ENCODE measurements around the gene POLR2I.

POLR2I gene

DNA sequence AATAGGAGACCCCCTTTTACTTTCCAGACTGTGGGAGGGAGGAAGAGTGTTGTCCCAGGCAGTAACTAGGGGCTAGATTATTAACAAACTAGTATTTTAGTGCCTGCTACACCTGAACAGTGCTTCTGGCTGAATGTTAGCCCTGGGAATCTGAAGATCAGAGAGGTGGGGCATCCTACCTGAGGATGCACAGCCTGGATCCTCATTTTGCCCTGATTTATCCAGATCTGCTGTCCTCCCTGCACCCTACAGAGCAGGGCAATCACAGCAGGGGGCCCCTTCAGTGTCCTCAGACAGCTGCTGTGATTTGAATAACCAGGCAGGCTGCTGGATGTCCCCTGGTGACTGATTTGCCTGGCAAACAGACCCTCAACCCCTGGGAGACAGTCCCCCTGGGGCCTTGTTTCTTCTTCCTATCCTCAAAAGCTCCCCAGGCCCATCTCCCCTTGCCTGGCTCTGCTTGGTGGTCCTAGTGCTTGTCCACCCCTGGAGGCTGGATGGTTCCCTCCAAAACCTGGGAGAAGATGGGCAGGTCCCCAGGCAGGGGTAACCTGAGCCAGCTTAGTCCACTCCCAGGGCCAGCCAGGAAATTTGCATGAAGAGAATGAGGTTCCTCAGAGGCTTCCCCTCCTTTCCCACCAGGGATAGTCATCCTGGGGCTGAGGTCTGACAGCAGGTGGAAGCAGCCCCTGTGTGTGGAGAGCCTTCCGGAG lies 4.0 kb downstream of the POLR2I start, which contains the start of gene OVOL3:
TSS of gene OVOL3 (plus strand) at position 657 of the 713 bp plus-strand sequence. CDS start 60 bp downstream, outside the sequence.
- Histone ChIP-seq H3K4me1 (ENCODE audit: control insufficient read depth, insufficient read depth, low read length) (peaks cover 9% of the 10 kb centered on the region), H3K36me3 (ENCODE audit: control insufficient read depth, insufficient read depth, low read length, severe bottlenecking) (peaks cover 9% of the 10 kb centered on the region), H3K9me3 (ENCODE audit: control insufficient read depth, low read length) (no peaks in the 10 kb centered on the region), H3K9ac (ENCODE audit: low read length) (no peak within 1 kb of the TSS), H3K4me3 (ENCODE audit: low read length) (no peak within 1 kb of the TSS), H3K27me3 (replicated peaks; ENCODE audit: control insufficient read depth, insufficient read depth, low read length) (no peaks in the 10 kb centered on the region)
- no peak for DNase-seq (ENCODE audit: low read depth)

DNA sequence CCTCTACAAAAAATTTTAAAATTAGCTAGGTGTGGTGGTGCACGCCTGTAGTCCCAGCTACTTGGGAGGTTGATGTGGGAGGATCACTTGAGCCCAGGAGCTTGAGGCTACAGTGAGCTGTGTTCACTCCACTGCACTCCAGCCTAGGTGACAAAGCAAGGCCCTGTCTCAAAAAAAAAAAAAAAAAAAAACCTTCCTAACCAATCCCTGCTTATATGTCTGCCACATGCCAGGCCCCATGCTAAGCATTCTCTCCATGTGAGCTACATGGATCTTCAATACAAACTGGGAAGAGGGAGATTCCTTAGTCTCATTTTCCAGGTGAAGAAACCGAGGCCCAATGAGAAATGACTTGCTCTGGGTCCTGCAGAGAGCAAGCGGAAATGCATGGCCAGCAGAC lies 6.0 kb downstream of the POLR2I start:
- Histone ChIP-seq H3K36me3 (ENCODE audit: control insufficient read depth, insufficient read depth, low read length, severe bottlenecking) (peaks cover 9% of the 10 kb centered on the region), H3K4me1 (ENCODE audit: control insufficient read depth, insufficient read depth, low read length) (peaks cover 3% of the 10 kb centered on the region), H3K4me3 (ENCODE audit: low read length) (no peak overlapping the region), H3K27me3 (replicated peaks; ENCODE audit: control insufficient read depth, insufficient read depth, low read length) (no peaks in the 10 kb centered on the region), H3K9me3 (ENCODE audit: control insufficient read depth, low read length) (no peaks in the 10 kb centered on the region), H3K9ac (ENCODE audit: low read length) (no peak overlapping the region)
- no peak for DNase-seq (ENCODE audit: low read depth)

DNA sequence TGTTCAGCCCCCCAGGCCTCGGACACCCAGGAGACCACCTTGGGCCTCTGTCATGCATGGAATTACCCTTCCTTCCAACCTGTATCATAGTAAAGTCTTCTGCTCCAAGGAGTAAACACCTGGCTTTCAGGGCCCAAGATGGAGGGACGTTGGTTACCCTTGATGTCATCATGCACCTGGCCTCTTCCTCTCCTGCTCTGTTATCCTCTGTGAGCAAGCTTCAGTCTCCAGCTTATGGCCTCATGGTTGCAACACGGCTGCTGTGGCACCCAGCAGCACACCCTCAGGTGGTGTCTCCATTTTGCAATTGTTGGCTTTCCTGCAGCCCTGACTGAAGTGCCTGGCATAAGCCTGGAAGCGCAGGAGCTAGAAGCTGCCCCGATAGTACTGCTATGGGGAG lies 7.7 kb downstream of the POLR2I start:
- Histone ChIP-seq H3K9ac (ENCODE audit: low read length) (no peak overlapping the region), H3K27me3 (replicated peaks; ENCODE audit: control insufficient read depth, insufficient read depth, low read length) (no peaks in the 10 kb centered on the region), H3K36me3 (ENCODE audit: control insufficient read depth, insufficient read depth, low read length, severe bottlenecking) (no peaks in the 10 kb centered on the region), H3K9me3 (ENCODE audit: control insufficient read depth, low read length) (no peaks in the 10 kb centered on the region), H3K4me1 (ENCODE audit: control insufficient read depth, insufficient read depth, low read length) (no peaks in the 10 kb centered on the region), H3K4me3 (ENCODE audit: low read length) (no peak overlapping the region)
- no peak for DNase-seq (ENCODE audit: low read depth)

DNA sequence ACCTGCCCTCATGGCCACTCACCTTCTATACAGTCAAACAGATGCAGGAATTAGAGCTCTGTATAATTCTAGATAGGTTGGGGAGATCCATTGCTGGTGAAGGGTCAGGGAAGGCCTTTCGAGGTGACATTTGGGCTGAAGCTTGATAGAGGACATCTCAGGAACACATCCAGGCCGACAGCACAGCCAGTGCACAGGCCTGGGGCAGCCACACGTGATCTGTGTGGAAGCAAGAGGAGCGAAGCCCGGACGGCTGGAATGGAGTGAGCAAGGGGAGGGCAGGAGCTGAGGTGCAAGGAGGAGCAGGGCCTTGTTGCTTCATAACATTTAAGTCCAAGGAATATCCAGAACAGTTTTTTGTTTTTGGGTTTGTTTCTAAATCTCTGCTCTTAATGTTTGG lies 8.2 kb downstream of the POLR2I start:
- Histone ChIP-seq H3K4me3 (ENCODE audit: low read length) (no peak overlapping the region), H3K9ac (ENCODE audit: low read length) (no peak overlapping the region), H3K27me3 (replicated peaks; ENCODE audit: control insufficient read depth, insufficient read depth, low read length) (no peaks in the 10 kb centered on the region), H3K9me3 (ENCODE audit: control insufficient read depth, low read length) (no peaks in the 10 kb centered on the region), H3K36me3 (ENCODE audit: control insufficient read depth, insufficient read depth, low read length, severe bottlenecking) (no peaks in the 10 kb centered on the region), H3K4me1 (ENCODE audit: control insufficient read depth, insufficient read depth, low read length) (no peaks in the 10 kb centered on the region)
- DNase-seq (ENCODE audit: low read depth): no peak

DNA sequence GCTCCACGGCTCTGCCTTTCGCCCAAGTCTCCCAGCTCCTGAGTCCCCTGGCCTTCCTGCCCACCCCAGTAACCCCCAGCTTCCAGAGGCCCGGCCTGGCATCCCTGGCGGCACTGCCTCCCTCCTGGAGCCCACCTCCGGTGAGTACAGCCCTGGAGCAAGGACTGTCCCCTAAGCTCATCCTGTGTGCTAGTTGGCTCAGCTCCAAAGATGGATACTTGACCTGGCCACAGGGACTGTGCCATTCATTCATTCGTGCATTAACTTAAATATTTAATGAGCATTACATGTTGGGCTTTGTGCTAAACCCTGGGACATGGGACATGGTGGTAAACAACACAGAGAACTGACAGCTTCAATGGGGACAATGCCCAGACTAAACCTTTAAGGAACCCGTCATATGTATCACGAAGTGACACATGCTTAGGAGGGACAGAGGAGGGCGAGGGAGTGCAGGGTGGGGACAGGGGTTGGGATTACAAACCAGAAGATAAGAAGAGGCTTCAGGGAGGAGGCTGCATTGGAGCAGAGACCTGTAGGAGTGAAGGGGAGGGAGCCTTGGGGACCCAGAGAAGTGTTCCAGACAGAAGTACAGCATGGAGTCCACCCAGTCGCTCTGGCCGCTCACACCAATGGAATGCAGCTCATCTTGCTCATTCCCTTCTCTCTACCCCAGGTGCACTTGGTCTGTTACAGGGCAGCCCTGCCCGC lies 10.7 kb downstream of the POLR2I start:
- H3K9ac ChIP-seq (ENCODE audit: low read length): no peak overlapping the region
- no peaks in the 10 kb centered on the region for H3K27me3 ChIP-seq (replicated peaks; ENCODE audit: control insufficient read depth, insufficient read depth, low read length)
- no peak overlapping the region for H3K4me3 ChIP-seq (ENCODE audit: low read length)
- H3K4me1 ChIP-seq (ENCODE audit: control insufficient read depth, insufficient read depth, low read length): no peaks in the 10 kb centered on the region
- no peak for DNase-seq (ENCODE audit: low read depth)
- H3K9me3 ChIP-seq (ENCODE audit: control insufficient read depth, low read length): no peaks in the 10 kb centered on the region
- H3K36me3 ChIP-seq (ENCODE audit: control insufficient read depth, insufficient read depth, low read length, severe bottlenecking): no peaks in the 10 kb centered on the region

DNA sequence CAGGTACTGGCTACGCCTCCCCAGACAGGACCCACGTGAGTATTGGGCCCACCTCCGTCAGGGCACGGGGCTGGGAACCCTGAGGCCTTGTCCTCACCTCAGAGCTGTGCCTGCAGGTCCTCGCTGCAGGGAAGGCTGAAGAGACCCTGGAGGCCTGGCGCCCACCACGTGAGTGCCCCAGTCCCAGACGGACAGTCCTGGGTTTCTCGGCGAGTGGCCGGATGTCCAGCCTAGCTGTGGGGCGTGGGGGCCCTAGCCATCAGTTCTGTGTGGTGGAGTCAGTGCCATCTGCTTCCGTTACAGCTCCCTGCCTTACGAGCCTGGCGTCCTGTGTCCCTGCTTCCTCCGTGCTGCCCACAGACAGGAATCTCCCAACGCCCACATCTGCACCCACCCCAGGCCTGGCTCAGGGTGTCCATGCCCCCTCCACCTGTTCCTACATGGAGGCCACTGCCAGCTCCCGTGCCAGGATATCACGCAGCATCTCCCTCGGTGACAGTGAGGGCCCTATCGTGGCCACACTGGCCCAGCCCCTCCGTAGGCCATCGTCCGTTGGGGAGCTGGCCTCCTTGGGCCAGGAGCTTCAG lies 11.5 kb downstream of the POLR2I start:
- H3K36me3 ChIP-seq (ENCODE audit: control insufficient read depth, insufficient read depth, low read length, severe bottlenecking): no peaks in the 10 kb centered on the region
- H3K27me3 ChIP-seq (replicated peaks; ENCODE audit: control insufficient read depth, insufficient read depth, low read length): no peaks in the 10 kb centered on the region
- H3K4me3 ChIP-seq (ENCODE audit: low read length): no peak overlapping the region
- H3K9me3 ChIP-seq (ENCODE audit: control insufficient read depth, low read length): no peaks in the 10 kb centered on the region
- no peak overlapping the region for H3K9ac ChIP-seq (ENCODE audit: low read length)
- no peaks in the 10 kb centered on the region for H3K4me1 ChIP-seq (ENCODE audit: control insufficient read depth, insufficient read depth, low read length)
- no peak for DNase-seq (ENCODE audit: low read depth)

DNA sequence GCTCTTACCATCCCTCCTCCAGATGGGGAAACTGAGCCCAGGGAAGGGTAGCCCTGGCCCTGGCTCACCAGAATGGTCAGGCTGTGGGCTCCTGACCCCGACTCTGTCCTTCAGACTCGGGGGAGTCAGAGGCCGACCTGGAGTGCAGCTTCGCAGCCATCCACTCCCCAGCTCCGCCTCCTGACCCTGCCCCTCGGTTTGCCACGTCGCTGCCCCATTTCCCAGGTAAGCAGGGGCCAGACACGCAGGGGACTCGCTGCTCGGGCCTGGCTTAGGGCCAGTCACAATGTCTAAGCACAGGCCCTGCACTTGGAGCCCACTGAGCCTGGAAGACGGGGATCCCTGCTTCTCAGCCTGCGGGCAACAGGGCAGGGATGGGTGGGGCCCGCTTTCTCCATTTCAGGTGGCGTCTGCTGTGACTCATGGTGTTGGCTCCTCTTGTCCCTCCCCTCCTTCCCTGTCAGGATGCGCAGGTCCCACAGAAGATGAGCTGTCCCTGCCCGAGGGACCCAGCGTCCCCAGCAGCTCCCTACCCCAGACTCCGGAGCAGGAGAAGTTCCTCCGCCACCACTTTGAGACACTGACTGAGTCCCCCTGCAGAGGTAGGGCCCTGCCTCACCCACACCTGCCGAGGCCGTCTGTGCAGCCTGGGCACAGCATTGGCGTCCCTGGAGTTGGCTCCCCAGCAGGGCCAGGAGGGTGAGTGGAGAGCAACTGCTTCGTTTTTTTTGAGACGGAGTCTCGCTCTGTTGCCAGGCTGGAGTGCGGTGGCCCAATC lies 12.9 kb downstream of the POLR2I start:
- H3K9ac ChIP-seq (ENCODE audit: low read length): no peak overlapping the region
- DNase-seq (ENCODE audit: low read depth): no peak
- no peaks in the 10 kb centered on the region for H3K36me3 ChIP-seq (ENCODE audit: control insufficient read depth, insufficient read depth, low read length, severe bottlenecking)
- no peaks in the 10 kb centered on the region for H3K9me3 ChIP-seq (ENCODE audit: control insufficient read depth, low read length)
- H3K27me3 ChIP-seq (replicated peaks; ENCODE audit: control insufficient read depth, insufficient read depth, low read length): no peaks in the 10 kb centered on the region
- H3K4me3 ChIP-seq (ENCODE audit: low read length): no peak overlapping the region
- no peaks in the 10 kb centered on the region for H3K4me1 ChIP-seq (ENCODE audit: control insufficient read depth, insufficient read depth, low read length)

DNA sequence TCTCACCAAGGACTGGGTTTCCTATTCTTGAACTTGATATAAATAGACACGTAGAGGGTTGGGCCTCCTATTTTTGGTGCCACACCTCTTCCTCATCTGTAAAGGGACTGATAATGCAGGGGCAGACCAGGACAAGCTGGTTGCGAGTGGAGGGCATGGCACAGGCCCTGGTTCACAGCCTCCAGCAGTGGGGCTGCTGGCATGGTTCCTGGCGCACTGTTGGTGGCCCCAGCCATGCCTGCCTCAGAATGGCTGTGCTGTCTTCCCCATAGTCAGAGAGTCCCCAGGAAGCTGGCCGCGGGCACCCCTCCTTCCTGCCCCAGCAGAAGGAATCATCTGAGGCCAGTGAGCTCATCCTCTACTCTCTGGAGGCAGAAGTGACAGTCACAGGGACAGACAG lies 14.2 kb downstream of the POLR2I start:
- H3K9ac ChIP-seq (ENCODE audit: low read length): no peak overlapping the region
- no peak for DNase-seq (ENCODE audit: low read depth)
- no peaks in the 10 kb centered on the region for H3K9me3 ChIP-seq (ENCODE audit: control insufficient read depth, low read length)
- no peaks in the 10 kb centered on the region for H3K36me3 ChIP-seq (ENCODE audit: control insufficient read depth, insufficient read depth, low read length, severe bottlenecking)
- H3K4me1 ChIP-seq (ENCODE audit: control insufficient read depth, insufficient read depth, low read length): no peaks in the 10 kb centered on the region
- no peaks in the 10 kb centered on the region for H3K27me3 ChIP-seq (replicated peaks; ENCODE audit: control insufficient read depth, insufficient read depth, low read length)
- H3K4me3 ChIP-seq (ENCODE audit: low read length): no peak overlapping the region

DNA sequence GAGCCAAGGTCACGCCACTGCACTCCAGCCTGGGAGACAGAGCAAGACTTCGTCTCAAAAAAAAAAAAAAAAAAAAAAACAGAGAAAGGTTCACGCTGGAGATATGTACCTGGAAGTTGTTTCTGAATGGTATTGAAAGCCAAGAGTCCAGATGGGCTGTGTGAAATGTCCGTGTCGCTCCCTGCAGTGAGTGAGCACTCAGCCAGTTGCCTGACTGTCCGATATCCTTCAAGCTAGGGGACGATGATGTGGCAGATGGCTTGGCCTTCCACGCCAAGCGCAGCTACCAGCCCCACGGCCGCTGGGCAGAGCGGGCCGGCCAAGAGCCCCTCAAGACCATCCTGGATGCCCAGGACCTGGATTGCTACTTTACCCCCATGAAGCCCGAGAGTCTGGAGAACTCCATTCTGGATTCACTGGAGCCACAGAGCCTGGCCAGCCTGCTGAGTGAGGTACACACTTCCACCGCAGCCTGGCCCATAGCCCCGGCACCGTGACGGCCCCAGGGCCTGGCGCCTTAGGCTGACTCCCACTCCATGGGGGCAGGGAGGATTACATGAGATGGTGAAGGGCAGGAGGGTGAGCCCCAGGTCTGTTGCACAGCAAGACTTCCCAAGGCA lies 15.4 kb downstream of the POLR2I start:
- H3K9me3 ChIP-seq (ENCODE audit: control insufficient read depth, low read length): no peaks in the 10 kb centered on the region
- H3K27me3 ChIP-seq (replicated peaks; ENCODE audit: control insufficient read depth, insufficient read depth, low read length): no peaks in the 10 kb centered on the region
- H3K4me3 ChIP-seq (ENCODE audit: low read length): no peak overlapping the region
- DNase-seq (ENCODE audit: low read depth): no peak
- H3K4me1 ChIP-seq (ENCODE audit: control insufficient read depth, insufficient read depth, low read length): no peaks in the 10 kb centered on the region
- H3K9ac ChIP-seq (ENCODE audit: low read length): no peak overlapping the region
- H3K36me3 ChIP-seq (ENCODE audit: control insufficient read depth, insufficient read depth, low read length, severe bottlenecking): no peaks in the 10 kb centered on the region

DNA sequence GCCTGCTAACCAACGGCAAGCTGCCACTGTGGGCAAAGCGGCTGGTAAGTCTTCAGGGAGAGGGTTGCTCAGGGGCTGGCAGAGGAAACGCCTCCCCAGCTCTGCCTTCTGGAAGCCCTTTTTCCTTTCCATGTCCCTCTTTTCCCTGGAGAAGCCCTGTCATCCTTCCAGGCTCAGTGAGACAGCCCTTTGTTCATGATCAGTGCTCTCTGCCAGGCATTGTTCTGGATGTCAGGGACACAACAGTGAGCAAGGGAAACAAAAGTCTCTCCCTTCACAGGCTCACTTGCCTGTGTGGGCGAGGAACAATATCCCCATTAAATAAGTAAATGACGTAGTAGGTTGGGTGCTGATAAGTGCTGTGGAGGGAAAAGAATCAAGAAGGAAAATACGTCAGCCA lies 17.6 kb downstream of the POLR2I start:
- no peaks in the 10 kb centered on the region for H3K4me1 ChIP-seq (ENCODE audit: control insufficient read depth, insufficient read depth, low read length)
- H3K27me3 ChIP-seq (replicated peaks; ENCODE audit: control insufficient read depth, insufficient read depth, low read length): no peaks in the 10 kb centered on the region
- no peak for DNase-seq (ENCODE audit: low read depth)
- H3K4me3 ChIP-seq (ENCODE audit: low read length): no peak overlapping the region
- H3K36me3 ChIP-seq (ENCODE audit: control insufficient read depth, insufficient read depth, low read length, severe bottlenecking): no peaks in the 10 kb centered on the region
- H3K9ac ChIP-seq (ENCODE audit: low read length): no peak overlapping the region
- no peaks in the 10 kb centered on the region for H3K9me3 ChIP-seq (ENCODE audit: control insufficient read depth, low read length)

DNA sequence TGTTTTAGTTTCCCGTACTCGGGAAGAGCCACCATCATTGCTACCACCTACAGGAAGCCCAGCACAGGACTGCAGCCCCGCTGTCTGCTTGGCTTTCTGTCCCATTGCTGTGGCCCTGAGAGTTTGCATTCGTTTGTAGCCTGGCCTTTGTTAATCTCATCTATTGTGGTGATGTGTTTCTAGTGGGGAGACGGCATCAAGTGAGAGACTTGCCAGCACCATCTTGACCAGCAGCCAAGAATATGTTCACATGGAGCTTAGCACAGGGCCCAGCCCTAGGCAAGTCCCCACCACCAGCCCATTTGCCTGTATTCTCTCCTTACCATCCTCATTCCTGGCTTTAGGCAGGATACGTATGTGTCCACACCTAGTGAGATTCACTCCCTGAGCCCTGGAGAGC lies 21.0 kb downstream of the POLR2I start:
- no peak overlapping the region for H3K4me3 ChIP-seq (ENCODE audit: low read length)
- H3K4me1 ChIP-seq (ENCODE audit: control insufficient read depth, insufficient read depth, low read length): no peaks in the 10 kb centered on the region
- no peaks in the 10 kb centered on the region for H3K27me3 ChIP-seq (replicated peaks; ENCODE audit: control insufficient read depth, insufficient read depth, low read length)
- H3K36me3 ChIP-seq (ENCODE audit: control insufficient read depth, insufficient read depth, low read length, severe bottlenecking): no peaks in the 10 kb centered on the region
- DNase-seq (ENCODE audit: low read depth): no peak
- H3K9ac ChIP-seq (ENCODE audit: low read length): no peak overlapping the region
- H3K9me3 ChIP-seq (ENCODE audit: control insufficient read depth, low read length): no peaks in the 10 kb centered on the region

Data from adipocyte (in vitro differentiated cells).